Erythroblast (primary cell): Measurements from ENCODE around the gene FRMPD2.

Source experiments
- GATA1 ChIP-seq: IDR thresholded peaks from 2 replicates; pipeline ENCODE4 v1.6.1; 2011; ENCODE audit warnings: low read depth, mild to moderate bottlenecking, control low read depth, low read length, moderate library complexity
- POLR2A ChIP-seq: IDR thresholded peaks from 2 replicates; pipeline ENCODE4 v1.6.1; 2011; ENCODE audit warnings: mild to moderate bottlenecking, low read length

- TF ChIP-seq POLR2A, result no peak
- no peak for TF ChIP-seq GATA1
These were observed 38.3 kb downstream of the FRMPD2 start for GRCh38 chr10:48236199-48236621.
